GM23338 (cell line): ENCODE measurements around the gene SNAP47. TPM values are rescaled to one million over a fixed set of nuclear protein-coding genes. Genes with fewer than 3 reads are reported as not detected.

Experiments used
- ATAC-seq: fragments of 200-7000 bp; cut with Tn5 transposase; 3 replicates; pipeline ENCODE4 v1.9.1; 2020
- DNase-seq: peaks from one replicate; pipeline ENCODE4 v3.0.0-alpha.2; 2015; ENCODE audit warnings: low spot score
- H2AFZ ChIP-seq: fragments of 200-600 bp; sonication (generic); 2 replicates; pipeline ENCODE4 v1.8.0; 2016; ENCODE audit warnings: antibody characterized with exemption, mild to moderate bottlenecking, moderate library complexity
- H3F3A ChIP-seq: fragments of 200-600 bp; sonication (generic); replicated peaks from 2 replicates; pipeline ENCODE4 v1.8.0; 2017; ENCODE audit warnings: antibody characterized with exemption, mixed run types, low read depth
- H3K27ac ChIP-seq: fragments of 200-600 bp; sonication (generic); 2 replicates; pipeline ENCODE4 v1.6.1; 2016; ENCODE audit warnings: low read depth
- H3K27me3 ChIP-seq: fragments of 200-600 bp; sonication (generic); 2 replicates; pipeline ENCODE4 v1.8.0; 2016; ENCODE audit warnings: mild to moderate bottlenecking, mixed run types, moderate library complexity; ENCODE audit not compliant: insufficient read depth
- H3K36me3 ChIP-seq: fragments of 200-600 bp; sonication (generic); 2 replicates; pipeline ENCODE4 v1.8.0; 2016; ENCODE audit warnings: mild to moderate bottlenecking; ENCODE audit not compliant: insufficient read depth
- H3K4me1 ChIP-seq: fragments of 200-600 bp; sonication (generic); 2 replicates; pipeline ENCODE4 v1.8.0; 2016; ENCODE audit warnings: mild to moderate bottlenecking, moderate library complexity; ENCODE audit not compliant: insufficient read depth
- H3K4me2 ChIP-seq: fragments of 200-600 bp; sonication (generic); 2 replicates; pipeline ENCODE4 v1.7.1; 2017; ENCODE audit warnings: mixed run types
- H3K4me3 ChIP-seq: fragments of 200-600 bp; sonication (generic); 2 replicates; pipeline ENCODE4 v1.6.1; 2016; ENCODE audit warnings: mixed run types
- H3K79me2 ChIP-seq: fragments of 200-600 bp; sonication (generic); replicated peaks from 2 replicates; pipeline ENCODE4 v1.8.0; 2017; ENCODE audit warnings: mild to moderate bottlenecking; ENCODE audit not compliant: insufficient read depth
- H3K9me2 ChIP-seq: fragments of 200-600 bp; sonication (generic); 2 replicates; pipeline ENCODE4 v1.8.0; 2017; ENCODE audit not compliant: insufficient read depth
- H4K20me1 ChIP-seq: fragments of 200-600 bp; sonication (generic); replicated peaks from 2 replicates; pipeline ENCODE4 v1.8.0; 2017; ENCODE audit warnings: mild to moderate bottlenecking; ENCODE audit not compliant: insufficient read depth
- H3K27ac Mint-ChIP-seq: 2 replicates; pipeline ENCODE4 v1.8.0; 2020; ENCODE audit warnings: inconsistent platforms, mild to moderate bottlenecking, moderate library complexity, mixed read lengths
- H3K27me3 Mint-ChIP-seq: 3 replicates; pipeline ENCODE4 v1.8.0; 2022; ENCODE audit warnings: low read depth, mild to moderate bottlenecking, moderate library complexity, mixed read lengths, inconsistent platforms; ENCODE audit not compliant: insufficient read depth, poor library complexity
- H3K36me3 Mint-ChIP-seq: 3 replicates; pipeline ENCODE4 v1.8.0; 2021; ENCODE audit warnings: low read depth, mild to moderate bottlenecking, inconsistent platforms, moderate library complexity, mixed read lengths
- H3K4me1 Mint-ChIP-seq: 3 replicates; pipeline ENCODE4 v1.8.0; 2020; ENCODE audit warnings: mild to moderate bottlenecking, inconsistent platforms, mixed read lengths
- H3K4me3 Mint-ChIP-seq: 3 replicates; pipeline ENCODE4 v1.8.0; 2021; ENCODE audit warnings: moderate library complexity, mild to moderate bottlenecking, inconsistent platforms, mixed read lengths
- H3K9me3 Mint-ChIP-seq: 3 replicates; pipeline ENCODE4 v1.8.0; 2020; ENCODE audit warnings: moderate library complexity, mild to moderate bottlenecking, inconsistent platforms, mixed read lengths
- CREB1 ChIP-seq: fragments of 250-450 bp; sonication (Bioruptor Pico); IDR thresholded peaks from 2 replicates; pipeline ENCODE4 v1.5.0; 2020; ENCODE audit warnings: low read depth, mild to moderate bottlenecking, moderate library complexity
- CTCF ChIP-seq, 2 experiments: fragments of 200-600 bp in 1 of 2; sonication (generic) in 1 of 2; conservative IDR thresholded peaks; 2 replicates each; pipeline versions ENCODE4 v1.5.1 to v1.6.1; 2016 to 2017; ENCODE audit warnings: antibody characterized with exemption in 2 of 2, low read depth in 2 of 2, mild to moderate bottlenecking in 2 of 2, moderate library complexity in 1 of 2
- ETS1 ChIP-seq: IDR thresholded peaks from 2 replicates; pipeline ENCODE4 v1.6.1; 2016; ENCODE audit warnings: antibody characterized with exemption
- EZH2 ChIP-seq: fragments of 200-600 bp; sonication (generic); IDR thresholded peaks from one replicate; pipeline ENCODE4 v1.8.0; 2017; ENCODE audit warnings: antibody characterized with exemption, mild to moderate bottlenecking, low read depth; ENCODE audit not compliant: unreplicated experiment
- NANOG ChIP-seq: IDR thresholded peaks from 2 replicates; pipeline ENCODE4 v1.6.1; 2016; ENCODE audit warnings: antibody characterized with exemption, borderline replicate concordance
- POLR2AphosphoS5 ChIP-seq: IDR thresholded peaks from 2 replicates; pipeline ENCODE4 v1.6.1; 2016; ENCODE audit warnings: antibody characterized with exemption, low read depth
- ZNF114 ChIP-seq: fragments of 250-450 bp; sonication (Bioruptor Pico); IDR thresholded peaks from 2 replicates; pipeline ENCODE4 v1.5.0; 2020; ENCODE audit warnings: mild to moderate bottlenecking, moderate library complexity
- ZNF331 ChIP-seq: fragments of 250-450 bp; sonication (Bioruptor Pico); IDR thresholded peaks from 2 replicates; pipeline ENCODE4 v1.5.0; 2020; ENCODE audit warnings: low read depth, mild to moderate bottlenecking, moderate library complexity
- ZNF462 ChIP-seq: fragments of 250-450 bp; sonication (Bioruptor Pico); IDR thresholded peaks from 2 replicates; pipeline ENCODE4 v1.5.0; 2020; ENCODE audit warnings: mild to moderate bottlenecking, moderate library complexity
- polyA plus RNA-seq: library from polyadenylated mRNA; unstranded; fragments of >200 nt; fragmentation: Nextera tagmentation; extraction: Ambion mirVana; gene quantifications from 2 replicates; pipeline ENCODE4 v1.2.1, GENCODE V29; 2016
- total RNA-seq: library from RNA; depleted of rRNA; stranded (reverse); fragments of >200 nt; shearing (Covaris generic); gene quantifications from 2 replicates; pipeline ENCODE4 v1.2.3, GENCODE V29; 2014

The SNAP47 gene
- total and polyA plus RNA-seq, 2 experiments from 2014 or later: 19.5 to 51.8 TPM

GRCh38 chr1:227767401-227768124 is 32.3 kb downstream of the SNAP47 start:
- Histone ChIP-seq H2AFZ (no peak overlapping the region), H3K4me2 (no peak overlapping the region), H3F3A (no peaks in the 10 kb centered on the region), H3K4me1 (no peaks in the 10 kb centered on the region), H3K36me3 (no peaks in the 10 kb centered on the region), H3K27ac (no peak overlapping the region), H3K9me2 (no peaks in the 10 kb centered on the region), H3K4me3 (no peak overlapping the region), H3K79me2 (0 out of 2 replicates have a peak, but pooled peaks cover 11% of the 10 kb centered on the region), H4K20me1 (no peaks in the 10 kb centered on the region; the same call in 1 of the 2 replicates), H3K27me3 (no peaks in the 10 kb centered on the region)
- Mint-ChIP-seq H3K36me3 (peaks cover 29% of the 10 kb centered on the region), H3K4me1 (no peaks in the 10 kb centered on the region; the same call in 2 of the 3 replicates), H3K9me3 (no peaks in the 10 kb centered on the region), H3K27me3 (peaks cover 6% of the 10 kb centered on the region), H3K27ac (no peak overlapping the region), H3K4me3 (no peak overlapping the region)
- DNase-seq: no peak
- TF ChIP-seq POLR2AphosphoS5 (no peak), ZNF114 (CRISPR knock-in tag) (no peak), CTCF (conservative IDR thresholded peaks at IDR 0.05; ENCODE audit: low read depth in 2 of 2) (no peak), NANOG (no peak)
- no peak for ATAC-seq

GRCh38 chr1:227768125-227768439 is 32.8 kb downstream of the SNAP47 start:
- Histone ChIP-seq H4K20me1 (peaks cover 5% of the 10 kb centered on the region; the same call in 1 of the 2 replicates), H3F3A (no peaks in the 10 kb centered on the region), H3K4me3 (no peak overlapping the region), H3K4me2 (no peak overlapping the region), H3K79me2 (0 out of 2 replicates have a peak, but pooled peaks cover 9% of the 10 kb centered on the region), H3K36me3 (no peaks in the 10 kb centered on the region), H3K27ac (no peak overlapping the region), H3K9me2 (no peaks in the 10 kb centered on the region), H2AFZ (no peak overlapping the region), H3K27me3 (no peaks in the 10 kb centered on the region), H3K4me1 (no peaks in the 10 kb centered on the region)
- Mint-ChIP-seq H3K36me3 (peaks cover 29% of the 10 kb centered on the region), H3K27me3 (peaks cover 6% of the 10 kb centered on the region), H3K27ac (no peak overlapping the region), H3K4me3 (no peak overlapping the region), H3K9me3 (no peaks in the 10 kb centered on the region), H3K4me1 (no peaks in the 10 kb centered on the region; the same call in 2 of the 3 replicates)
- DNase-seq: no peak
- ATAC-seq: no peak
- TF ChIP-seq POLR2AphosphoS5 (no peak), CTCF (conservative IDR thresholded peaks at IDR 0.05; ENCODE audit: low read depth in 2 of 2) (no peak), ETS1 (no peak), CREB1 (CRISPR knock-in tag) (no peak), ZNF462 (CRISPR knock-in tag) (no peak), NANOG (no peak), EZH2 (no peak), ZNF331 (no peak)
